Esophagus muscularis mucosa (tissue), 4 donors: ENCODE data around the gene EHD4. TPM values are rescaled to one million over a fixed set of nuclear protein-coding genes. Genes with fewer than 3 reads are reported as not detected.

ENCODE experiments used
- DNase-seq: peaks from one replicate; pipeline ENCODE4 v3.0.0-alpha.2; 2017; ENCODE audit errors: extremely low spot score
- H3K27ac ChIP-seq, 4 donors: fragments of 200-600 bp; sonication (generic); replicated peaks in 1 of 4; 1 replicate in 3 of 4; 2 replicates in 1 of 4; pipeline ENCODE4 v1.5.1; 2016 to 2019; ENCODE audit warnings: mild to moderate bottlenecking in 1 of 4
- H3K27me3 ChIP-seq, 4 donors: fragments of 200-600 bp; sonication (generic); one replicate each; pipeline versions ENCODE4 v1.5.1 to v1.6.0; 2016 to 2019
- H3K36me3 ChIP-seq, 4 donors: fragments of 200-600 bp; sonication (generic); one replicate each; pipeline ENCODE4 v1.5.1; 2016 to 2019
- H3K4me1 ChIP-seq, 4 donors: fragments of 200-600 bp; sonication (generic); one replicate each; pipeline ENCODE4 v1.5.1; 2016 to 2019
- H3K4me3 ChIP-seq, 4 donors: fragments of 200-600 bp; sonication (generic); 1 replicate in 2 of 4; 2 replicates in 2 of 4; pipeline ENCODE4 v1.5.1; 2016 to 2019; ENCODE audit warnings: mild to moderate bottlenecking in 4 of 4, moderate library complexity in 1 of 4
- H3K9me3 ChIP-seq, 4 donors: fragments of 200-600 bp; sonication (generic); 1 replicate in 3 of 4; 2 replicates in 1 of 4; pipeline ENCODE4 v1.5.1; 2016 to 2019
- EP300 ChIP-seq: sonication (generic); formaldehyde crosslinking; IDR thresholded peaks from one replicate; pipeline ENCODE4 v1.6.1; 2017; ENCODE audit warnings: antibody characterized with exemption
- POLR2A ChIP-seq: fragments of 450-650 bp; IDR thresholded peaks from one replicate; pipeline ENCODE4 v1.6.1; 2017; ENCODE audit warnings: antibody characterized with exemption, moderate library complexity, mild to moderate bottlenecking, low read depth
- POLR2AphosphoS5 ChIP-seq, 2 donors: sonication (generic); formaldehyde crosslinking; IDR thresholded peaks; one replicate each; pipeline ENCODE4 v1.6.1; 2017; ENCODE audit warnings: antibody characterized with exemption in 2 of 2
- WGBS: methylation state at CpG from one replicate; pipeline ENCODE4 v1.1.5; 2018; 5-methylcytosine and 5-hydroxymethylcytosine counted together
- intact Hi-C: fragments of 100-400 bp; cut with DNase I; formaldehyde crosslinking; loops from one replicate; pipeline ENCODE4 v1.15.1; 2023
- total RNA-seq, 4 donors: library from RNA; depleted of rRNA; stranded (reverse); fragments of >200 nt; gene quantifications; one replicate each; pipeline versions ENCODE4 v1.1.0 to v1.2.1, GENCODE V29; 2016
- TF ChIP-seq, protein P1 (sequence below), 3 experiments: fragments of 200-600 bp in 2 of 3; fragments of 450-650 bp in 1 of 3; sonication (generic) in 2 of 3; IDR thresholded peaks; one replicate each; pipeline ENCODE4 v1.5.1; 2017 to 2019; ENCODE audit warnings: antibody characterized with exemption in 3 of 3, mild to moderate bottlenecking in 2 of 3, moderate library complexity in 1 of 3

EHD4 gene
- total RNA-seq, 4 donors from 2014 or later = 10.0 to 24.7 (median 21.7) TPM

DNA sequence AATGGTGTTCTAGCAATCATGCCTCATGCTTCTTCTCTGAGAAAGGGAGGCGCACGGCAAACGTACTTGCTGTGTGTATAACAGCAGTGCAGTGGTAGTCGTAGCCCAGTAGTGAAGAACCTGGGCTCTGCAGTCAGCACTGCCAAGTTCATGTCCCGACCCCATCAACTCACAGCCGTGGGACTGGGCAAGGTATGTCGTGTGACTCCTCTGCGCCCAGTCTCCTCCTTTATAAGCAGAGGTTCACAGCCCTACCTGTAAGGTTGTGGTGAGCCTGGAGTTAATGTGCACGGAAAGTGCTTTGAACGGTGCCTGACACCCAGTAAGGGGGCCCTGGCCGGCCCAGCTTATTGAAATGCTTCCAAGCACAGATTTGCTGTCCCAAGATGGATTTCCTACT lies 26.6 kb downstream of the EHD4 start:
- 46% methylated on average over 9 of the region's 11 CpGs for WGBS
- intact Hi-C loops = no loop called here
- no peak for DNase-seq
- Histone ChIP-seq H3K4me1 (peaks cover 53 to 62% (median 55%) of the 10 kb centered on the region in 4 donors), H3K9me3 (no peaks in the 10 kb centered on the region), H3K4me3 (no peak overlapping the region), H3K27ac (no peak overlapping the region), H3K36me3 (peaks cover 0 to 11% (median 4%) of the 10 kb centered on the region in 4 donors), H3K27me3 (no peaks in the 10 kb centered on the region)
- TF ChIP-seq EP300 (no peak), POLR2A (no peak), POLR2AphosphoS5 (IDR thresholded peaks at IDR 0.05) (no peak)
- TF ChIP-seq, protein P1, sequence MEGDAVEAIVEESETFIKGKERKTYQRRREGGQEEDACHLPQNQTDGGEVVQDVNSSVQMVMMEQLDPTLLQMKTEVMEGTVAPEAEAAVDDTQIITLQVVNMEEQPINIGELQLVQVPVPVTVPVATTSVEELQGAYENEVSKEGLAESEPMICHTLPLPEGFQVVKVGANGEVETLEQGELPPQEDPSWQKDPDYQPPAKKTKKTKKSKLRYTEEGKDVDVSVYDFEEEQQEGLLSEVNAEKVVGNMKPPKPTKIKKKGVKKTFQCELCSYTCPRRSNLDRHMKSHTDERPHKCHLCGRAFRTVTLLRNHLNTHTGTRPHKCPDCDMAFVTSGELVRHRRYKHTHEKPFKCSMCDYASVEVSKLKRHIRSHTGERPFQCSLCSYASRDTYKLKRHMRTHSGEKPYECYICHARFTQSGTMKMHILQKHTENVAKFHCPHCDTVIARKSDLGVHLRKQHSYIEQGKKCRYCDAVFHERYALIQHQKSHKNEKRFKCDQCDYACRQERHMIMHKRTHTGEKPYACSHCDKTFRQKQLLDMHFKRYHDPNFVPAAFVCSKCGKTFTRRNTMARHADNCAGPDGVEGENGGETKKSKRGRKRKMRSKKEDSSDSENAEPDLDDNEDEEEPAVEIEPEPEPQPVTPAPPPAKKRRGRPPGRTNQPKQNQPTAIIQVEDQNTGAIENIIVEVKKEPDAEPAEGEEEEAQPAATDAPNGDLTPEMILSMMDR (IDR thresholded peaks at IDR 0.05) = no peak

DNA sequence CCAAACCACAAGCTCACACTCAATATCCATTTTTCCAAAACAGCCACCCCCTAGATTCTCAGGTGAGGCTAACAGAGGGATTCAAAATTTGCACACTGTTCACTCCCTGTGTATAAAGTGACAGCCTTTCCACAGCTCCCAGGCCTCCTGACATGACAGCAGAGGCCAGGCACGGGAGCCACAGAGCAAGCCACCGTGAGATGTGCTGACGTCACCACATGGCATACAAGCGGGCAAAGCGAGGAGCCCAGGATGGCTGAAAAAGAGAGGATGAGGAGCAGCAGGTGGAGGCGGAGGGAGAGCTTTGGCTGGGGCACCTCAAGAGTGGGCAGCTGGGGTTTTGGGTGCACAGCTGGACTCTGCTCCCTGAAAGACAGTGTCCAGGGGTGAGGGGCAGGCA lies 27.1 kb downstream of the EHD4 start:
- no peak for TF ChIP-seq EP300
- TF ChIP-seq, protein P1 (IDR thresholded peaks at IDR 0.05) = no peak
- TF ChIP-seq POLR2A = no peak
- TF ChIP-seq POLR2AphosphoS5 (IDR thresholded peaks at IDR 0.05) = no peak
- DNase-seq = no peak
- WGBS = 93% methylated on average over 6 of the region's 6 CpGs
- peak overlapping the region in 1 of 4 donors; percentile 68 for H3K27ac ChIP-seq
- H3K27me3 ChIP-seq = no peaks in the 10 kb centered on the region
- intact Hi-C loops = no loop called here
- peaks cover 48 to 57% (median 54%) of the 10 kb centered on the region in 4 donors for H3K4me1 ChIP-seq
- no peak overlapping the region for H3K4me3 ChIP-seq
- H3K9me3 ChIP-seq = no peaks in the 10 kb centered on the region
- H3K36me3 ChIP-seq = peaks cover 0 to 7% (median 4%) of the 10 kb centered on the region in 4 donors

DNA sequence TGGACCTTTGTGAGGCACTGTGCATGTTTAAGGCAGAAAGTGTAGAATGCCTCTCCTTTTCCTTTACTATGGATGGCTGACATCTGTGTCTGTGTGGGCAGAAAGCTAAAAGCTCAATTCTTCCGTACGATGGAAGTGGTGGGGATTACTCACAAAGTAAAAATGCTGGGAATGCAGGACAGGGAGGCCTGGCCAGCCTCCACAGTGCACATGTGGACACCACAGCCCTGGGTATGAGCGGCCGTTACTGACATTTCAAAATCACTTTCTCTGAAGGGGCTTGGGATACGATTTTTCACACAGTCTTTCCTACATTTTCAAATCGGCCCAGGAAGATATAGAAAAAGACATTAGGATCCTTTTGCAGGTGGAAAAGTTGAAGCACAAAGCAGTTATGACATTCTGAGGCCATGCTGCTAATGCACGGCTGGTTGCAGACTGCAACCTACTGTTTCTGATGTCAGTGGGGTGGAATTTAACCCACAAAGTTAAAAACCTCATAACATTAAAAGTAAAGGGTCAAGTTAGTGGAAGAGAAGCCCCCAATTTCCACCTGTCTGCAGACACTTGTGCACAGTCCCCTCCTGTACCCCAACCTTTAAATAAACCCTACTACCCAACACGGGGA lies 27.9 kb downstream of the EHD4 start:
- intact Hi-C loops = no loop called here
- peak; percentile 63 to 72 for TF ChIP-seq POLR2AphosphoS5 (IDR thresholded peaks at IDR 0.05)
- TF ChIP-seq, protein P1 (IDR thresholded peaks at IDR 0.05) = no peak
- TF ChIP-seq EP300 = no peak
- TF ChIP-seq POLR2A = no peak
- WGBS = 45% methylated on average over 8 of the region's 8 CpGs
- Histone ChIP-seq H3K4me3 (no peak overlapping the region), H3K36me3 (peaks cover 0 to 11% (median 4%) of the 10 kb centered on the region in 4 donors), H3K4me1 (peaks cover 40 to 49% (median 46%) of the 10 kb centered on the region in 4 donors), H3K27me3 (no peaks in the 10 kb centered on the region), H3K9me3 (no peaks in the 10 kb centered on the region), H3K27ac (peak overlapping the region; percentile 61 to 69 (median 68))
- DNase-seq = no peak

DNA sequence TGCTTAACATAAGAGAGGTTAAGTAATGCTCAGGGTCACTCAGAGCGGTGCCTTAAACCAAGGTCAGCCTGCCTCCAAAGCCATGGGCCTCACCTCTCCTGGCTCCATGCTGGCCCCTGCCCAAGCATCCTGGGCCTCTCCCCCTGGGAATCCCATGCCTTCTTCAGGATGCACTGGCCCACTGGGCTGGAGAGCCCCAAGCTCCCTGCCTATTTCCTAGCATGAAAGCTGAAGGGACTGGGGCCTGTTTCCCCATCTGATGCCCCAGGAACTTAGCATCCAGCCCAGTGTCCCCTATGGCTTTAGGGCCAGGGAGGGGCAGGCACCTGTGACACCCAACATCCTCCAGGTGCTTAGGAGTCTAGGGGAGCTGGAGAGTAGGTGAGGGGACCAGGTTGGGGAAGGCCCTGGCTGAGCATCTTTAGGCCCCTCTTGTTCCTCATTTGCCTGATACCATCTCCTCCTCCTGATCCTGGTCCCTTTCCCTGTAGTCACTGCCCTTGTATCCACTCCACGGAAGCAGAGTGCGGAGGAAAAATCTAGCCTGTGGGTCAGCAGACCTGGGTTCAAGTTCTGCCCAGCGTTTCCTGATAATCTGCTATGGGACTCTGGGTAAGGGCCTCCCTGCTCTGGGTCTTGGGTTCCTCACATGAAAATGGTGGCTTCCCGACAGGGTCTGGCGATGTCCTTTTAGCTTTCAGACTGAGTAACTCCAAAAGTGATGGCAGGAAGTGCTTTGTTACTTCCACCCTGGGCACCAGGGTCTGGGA lies 28.6 kb downstream of the EHD4 start:
- 85% methylated on average over 6 of the region's 6 CpGs for WGBS
- peak overlapping the region; percentile 61 to 69 (median 68) for H3K27ac ChIP-seq
- no peaks in the 10 kb centered on the region for H3K9me3 ChIP-seq
- DNase-seq = no peak
- peaks cover 0 to 11% (median 4%) of the 10 kb centered on the region in 4 donors for H3K36me3 ChIP-seq
- intact Hi-C loops = no loop called here
- H3K27me3 ChIP-seq = no peaks in the 10 kb centered on the region
- no peak overlapping the region for H3K4me3 ChIP-seq
- peaks cover 36 to 48% (median 44%) of the 10 kb centered on the region in 4 donors for H3K4me1 ChIP-seq
- TF ChIP-seq POLR2AphosphoS5 (IDR thresholded peaks at IDR 0.05) (no peak), EP300 (no peak), POLR2A (no peak)
- TF ChIP-seq, protein P1 (IDR thresholded peaks at IDR 0.05) = no peak
